ENCODE results near the gene SERPINB12.
A peak's percentile ranks its signal among the peaks of the same experiment; 100 is the strongest.

The SERPINB12 gene, protein sequence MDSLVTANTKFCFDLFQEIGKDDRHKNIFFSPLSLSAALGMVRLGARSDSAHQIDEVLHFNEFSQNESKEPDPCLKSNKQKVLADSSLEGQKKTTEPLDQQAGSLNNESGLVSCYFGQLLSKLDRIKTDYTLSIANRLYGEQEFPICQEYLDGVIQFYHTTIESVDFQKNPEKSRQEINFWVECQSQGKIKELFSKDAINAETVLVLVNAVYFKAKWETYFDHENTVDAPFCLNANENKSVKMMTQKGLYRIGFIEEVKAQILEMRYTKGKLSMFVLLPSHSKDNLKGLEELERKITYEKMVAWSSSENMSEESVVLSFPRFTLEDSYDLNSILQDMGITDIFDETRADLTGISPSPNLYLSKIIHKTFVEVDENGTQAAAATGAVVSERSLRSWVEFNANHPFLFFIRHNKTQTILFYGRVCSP

GRCh38 chr18:63542069-63542468 lies at the start of gene SERPINB12:
TSS of gene SERPINB12 (plus strand) at chr18:63542369. CDS start at chr18:63556160, 13,791 bp downstream.
- no peak for DNase-seq (ENCODE audit: low read depth in 2 of 2)

GRCh38 chr18:63492851-63493250 lies 49.3 kb upstream of the SERPINB12 start:
- DNase-seq (ENCODE audit: low read depth in 2 of 2), result no peak

DNA sequence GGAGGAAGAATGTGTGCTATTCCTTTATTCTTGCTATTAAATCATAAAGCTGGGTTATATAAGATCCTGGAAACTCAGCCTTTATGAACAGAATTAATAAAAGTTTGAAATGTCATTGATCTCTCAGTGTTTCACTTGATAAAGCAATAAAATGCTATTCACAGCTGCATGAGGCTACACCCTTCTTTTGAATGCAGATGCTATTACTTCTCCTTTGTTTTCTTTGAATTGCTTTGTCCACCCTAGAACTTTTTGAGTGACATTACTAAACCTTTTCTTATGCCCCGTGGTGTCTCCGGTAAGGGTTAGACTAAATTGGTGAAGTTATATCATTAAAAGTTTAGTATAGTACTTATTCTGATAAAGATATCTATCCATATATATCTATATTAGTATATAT lies 46.5 kb upstream of the SERPINB12 start:
- DNase-seq (ENCODE audit: low read depth in 2 of 2), result no peak

GRCh38 chr18:63505566-63506335 lies 36.4 kb upstream of the SERPINB12 start:
- no peak for DNase-seq (ENCODE audit: low read depth in 2 of 2)

- no peak for DNase-seq (ENCODE audit: low read depth in 2 of 2)
These were observed 35.9 kb upstream of the SERPINB12 start for GRCh38 chr18:63506336-63506646.

DNA sequence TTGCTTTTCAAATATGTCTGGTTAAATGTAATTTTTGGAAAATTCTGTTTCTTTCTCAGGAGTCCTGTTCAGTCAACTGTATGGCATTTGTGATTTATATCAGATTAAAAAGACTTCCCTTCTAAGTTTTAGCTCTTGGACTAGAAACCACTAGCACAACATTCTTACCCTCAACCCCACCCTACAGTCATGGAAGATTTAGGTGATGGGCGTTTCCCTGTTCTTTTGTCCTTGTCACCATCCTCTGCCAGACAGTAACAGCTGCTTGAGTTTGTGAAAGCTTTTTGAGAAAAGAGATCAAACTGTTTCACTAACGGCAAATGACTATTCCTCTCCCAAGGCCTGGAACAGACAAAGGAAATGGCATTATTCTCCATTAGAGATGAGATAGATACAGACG lies 33.6 kb upstream of the SERPINB12 start:
- no peak for DNase-seq (ENCODE audit: low read depth in 2 of 2)

DNA sequence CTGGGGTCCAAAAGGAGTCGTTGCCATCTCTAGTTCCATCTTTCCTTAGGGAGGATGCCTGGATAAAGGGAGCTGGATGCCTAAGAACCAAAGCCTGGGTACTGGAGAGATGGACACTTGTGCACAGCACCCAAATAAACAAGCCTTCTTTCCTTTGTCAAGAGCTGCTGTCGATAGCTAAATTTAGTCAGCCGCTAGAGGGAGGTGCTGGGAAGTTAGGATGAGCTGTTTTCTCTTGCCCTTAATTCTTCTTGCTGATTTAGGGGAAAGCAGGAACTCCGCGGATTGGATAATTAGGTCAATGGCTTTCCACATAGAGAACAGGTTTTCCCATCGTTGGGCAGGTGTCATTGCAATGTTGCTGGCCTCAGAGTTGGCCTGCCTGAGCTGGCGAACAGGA lies 30.9 kb upstream of the SERPINB12 start:
- DNase-seq (ENCODE audit: low read depth in 2 of 2), result no peak

DNA sequence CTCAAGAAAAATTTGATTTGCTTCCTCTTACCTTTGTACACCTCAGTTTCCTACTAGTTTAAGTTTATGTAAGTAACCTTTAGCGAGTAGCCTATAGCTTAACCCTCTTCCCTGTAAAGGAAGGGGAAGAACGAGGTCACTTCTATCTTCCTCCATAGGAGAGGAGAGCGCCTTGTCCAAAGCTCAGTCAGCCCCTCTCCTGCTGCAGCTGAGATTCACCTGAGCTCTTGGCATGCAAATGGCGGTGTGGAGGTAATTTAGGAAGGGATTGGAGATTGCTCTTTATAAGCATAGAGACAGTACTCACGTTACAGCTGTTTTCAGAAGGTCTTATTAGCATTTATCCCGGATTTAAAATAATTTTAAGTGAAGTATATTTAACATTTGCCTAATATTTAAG lies 27.8 kb upstream of the SERPINB12 start:
- no peak for DNase-seq (ENCODE audit: low read depth in 2 of 2)

DNA sequence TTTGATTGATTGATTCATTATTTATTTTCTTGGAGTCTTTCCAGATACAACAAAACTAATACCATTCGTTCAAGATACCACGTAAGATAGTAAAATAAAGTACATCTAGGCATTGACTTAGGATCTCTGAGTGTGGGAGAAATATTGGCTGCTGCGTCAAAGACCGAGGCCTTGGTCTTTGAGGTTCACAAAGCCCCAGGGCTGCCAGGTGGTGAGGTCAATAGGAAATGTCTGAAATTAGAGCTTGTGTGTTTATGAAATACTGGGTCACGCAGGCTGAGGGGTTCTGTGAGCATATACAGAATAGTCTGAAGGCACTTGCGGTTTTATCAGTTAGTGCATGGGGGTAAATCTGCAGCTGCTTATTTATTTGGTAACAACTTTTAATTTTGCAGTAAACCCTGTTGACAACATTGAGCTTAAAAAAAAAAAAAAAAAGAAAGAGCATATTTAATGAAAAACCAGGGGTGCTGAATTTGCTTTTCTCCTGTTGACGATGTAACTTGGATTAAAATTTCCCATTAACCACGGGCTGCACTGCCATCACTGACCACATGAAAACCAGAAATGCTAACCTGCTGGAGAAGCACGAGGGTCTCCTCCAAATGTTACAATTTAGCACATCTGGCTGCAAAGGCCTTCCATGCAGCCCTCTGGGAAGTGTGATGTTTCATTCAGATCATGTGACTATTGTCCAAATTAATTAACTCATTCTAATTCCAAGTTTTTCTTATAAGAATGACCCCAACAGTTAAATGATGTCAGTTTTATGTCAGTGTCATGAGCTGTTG lies 27.1 kb upstream of the SERPINB12 start:
- DNase-seq (ENCODE audit: low read depth in 2 of 2), result no peak

- DNase-seq (ENCODE audit: low read depth in 2 of 2), result no peak
These were observed 26.4 kb upstream of the SERPINB12 start for GRCh38 chr18:63515801-63516200.

DNA sequence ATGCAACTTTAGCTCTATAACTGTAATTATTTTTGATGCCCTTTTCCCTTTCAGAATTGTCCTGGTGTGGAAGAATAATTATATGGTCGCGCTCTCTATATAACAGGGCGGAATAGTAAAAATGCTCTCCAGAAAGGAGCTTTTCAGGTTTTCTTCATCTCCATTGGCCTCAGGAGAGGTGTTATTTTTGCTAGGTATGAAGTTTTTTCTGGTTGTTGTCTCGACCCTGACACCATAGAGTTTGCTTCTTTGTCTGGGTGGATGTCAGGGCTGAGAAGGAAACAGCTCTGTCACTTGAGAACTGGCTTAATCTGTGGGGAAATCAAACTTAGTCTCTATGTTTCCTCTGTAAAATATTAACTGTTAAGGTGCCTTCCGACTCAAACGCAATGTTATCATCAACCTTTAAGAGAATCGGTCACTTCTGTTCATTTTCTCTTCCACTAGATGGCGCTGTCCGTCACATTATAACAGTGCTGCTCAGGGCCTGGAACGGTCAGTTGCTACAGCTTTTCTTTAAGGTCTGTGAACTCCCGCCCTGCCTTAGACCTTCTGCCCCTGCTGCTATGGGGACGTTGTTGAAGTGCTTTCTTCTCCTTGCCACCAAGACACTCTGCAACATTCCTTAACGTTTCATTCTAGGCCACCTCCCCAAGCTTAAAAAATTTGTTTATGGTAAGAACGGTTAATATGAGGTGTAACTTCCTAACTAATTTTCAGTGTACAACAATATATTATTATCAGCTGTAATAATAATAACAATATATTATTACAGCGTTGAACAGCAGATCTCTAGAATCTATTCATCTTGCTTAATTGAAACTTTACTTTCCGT lies 23.8 kb upstream of the SERPINB12 start:
- DNase-seq (ENCODE audit: low read depth in 2 of 2), result peak in 1 of 2 donors; percentile 7

DNA sequence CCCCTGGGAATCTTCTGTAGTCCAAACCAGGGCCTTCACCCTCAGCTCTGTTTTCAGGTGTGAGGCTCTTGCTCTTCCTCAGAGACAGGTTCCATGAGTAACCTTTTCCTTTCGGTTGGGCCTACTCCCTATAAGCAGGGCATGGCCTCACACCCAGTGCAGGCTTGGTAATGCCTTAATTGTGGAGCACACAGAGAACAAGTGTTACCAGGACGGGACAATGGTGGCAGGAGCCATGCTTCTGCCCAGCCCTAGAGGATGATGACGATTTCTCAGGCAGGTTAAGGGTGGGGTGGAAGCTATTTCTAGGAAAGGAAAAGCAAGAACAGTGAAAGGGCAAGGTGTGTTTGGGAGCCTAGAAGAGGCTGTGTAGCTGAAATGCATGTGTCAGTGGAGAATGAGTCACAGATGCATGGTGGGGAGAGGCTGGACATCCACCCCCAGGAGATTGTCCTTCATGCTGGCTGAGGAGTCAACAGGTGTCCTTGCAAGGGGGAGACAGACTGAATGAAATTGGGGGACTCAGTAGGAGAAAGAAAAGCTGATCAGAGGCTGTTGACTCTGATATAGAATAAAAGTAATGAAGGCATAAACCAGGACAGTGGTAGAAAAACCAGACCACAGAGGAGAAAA lies 22.0 kb upstream of the SERPINB12 start:
- no peak for DNase-seq (ENCODE audit: low read depth in 2 of 2)

- no peak for DNase-seq (ENCODE audit: low read depth in 2 of 2)
These were observed 18.5 kb upstream of the SERPINB12 start for GRCh38 chr18:63523660-63524059.

- no peak for DNase-seq (ENCODE audit: low read depth in 2 of 2)
These were observed 14.9 kb upstream of the SERPINB12 start for GRCh38 chr18:63527251-63527650.

GRCh38 chr18:63528863-63529492 lies 13.2 kb upstream of the SERPINB12 start:
- no peak for DNase-seq (ENCODE audit: low read depth in 2 of 2)

DNA sequence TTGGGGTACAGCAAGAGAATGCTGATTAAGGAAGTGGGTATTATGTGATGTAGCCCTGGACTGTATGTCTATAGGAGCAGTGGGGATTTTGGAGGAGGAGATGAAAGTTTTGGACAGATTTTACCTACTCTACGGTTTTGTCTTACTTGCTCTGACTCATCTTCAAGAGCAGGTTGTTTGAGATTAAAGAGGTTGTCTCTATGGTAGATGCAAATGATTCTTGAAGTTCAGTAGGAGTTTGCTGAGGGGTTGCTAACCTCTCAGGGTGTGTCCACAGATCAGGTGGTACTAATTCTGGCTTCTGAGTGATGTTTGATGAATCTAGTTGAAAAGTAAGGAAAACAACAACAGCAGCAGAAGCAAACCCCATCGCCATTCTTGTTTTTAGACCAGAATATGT lies 9.7 kb upstream of the SERPINB12 start:
- DNase-seq (ENCODE audit: low read depth in 2 of 2), result no peak

DNA sequence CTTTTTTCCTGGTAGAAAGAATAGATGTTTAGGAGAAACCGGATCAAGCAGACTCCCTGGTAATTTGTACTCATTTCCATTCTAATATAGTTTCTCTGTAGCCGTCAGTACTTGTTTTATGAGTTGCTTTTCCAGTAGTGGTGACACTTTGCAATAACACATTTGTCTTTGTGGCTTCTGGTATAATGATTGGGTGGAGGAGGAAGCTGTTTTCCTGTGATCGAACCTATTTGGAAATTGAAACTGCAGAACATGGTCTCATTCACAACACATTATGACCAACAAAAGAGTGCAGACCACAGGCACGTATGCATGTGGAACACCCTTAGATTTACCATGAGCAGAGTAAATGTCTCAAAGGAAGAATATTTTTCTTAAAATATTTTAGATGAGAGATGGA lies 7.6 kb upstream of the SERPINB12 start:
- DNase-seq (ENCODE audit: low read depth in 2 of 2), result no peak

DNA sequence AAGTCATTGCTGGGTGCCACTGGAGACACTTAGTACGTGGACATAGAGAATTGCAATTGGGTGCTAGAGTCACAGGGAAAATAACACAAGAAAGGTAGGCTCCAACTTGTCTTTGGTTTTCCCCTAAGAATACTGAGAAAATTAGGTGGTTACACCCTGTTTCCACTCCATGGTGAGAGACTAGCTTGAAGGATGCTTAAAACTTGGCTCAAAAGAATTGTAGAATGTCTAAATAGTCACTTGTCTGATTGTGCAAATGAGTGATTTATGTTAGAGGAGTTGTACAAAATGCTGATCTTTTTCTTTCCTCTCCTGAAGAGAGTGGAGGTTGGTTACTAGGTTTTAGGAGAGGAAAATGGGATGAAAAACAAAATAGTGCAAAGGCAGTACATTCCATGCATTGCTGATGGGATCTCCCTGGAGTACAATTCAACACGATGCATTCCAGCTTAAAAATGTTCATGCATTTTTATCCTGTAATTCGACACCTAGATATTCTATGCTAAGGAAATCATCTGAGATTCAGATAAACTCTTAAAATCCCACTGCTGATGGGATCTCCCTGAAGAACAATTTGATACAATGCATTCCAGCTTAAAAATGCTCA lies 2.2 kb upstream of the SERPINB12 start:
- no peak for DNase-seq (ENCODE audit: low read depth in 2 of 2)

GRCh38 chr18:63544017-63544416 lies 1.8 kb downstream of the SERPINB12 start:
- DNase-seq (ENCODE audit: low read depth in 2 of 2), result no peak

GRCh38 chr18:63545000-63545399 lies 2.8 kb downstream of the SERPINB12 start:
- no peak for DNase-seq (ENCODE audit: low read depth in 2 of 2)

All from activated CD8-positive, alpha-beta memory T cell treated with anti-CD3 and anti-CD28 coated beads for 4 hours (primary cell).